Cardiac muscle cell (in vitro differentiated cells and primary cell): Measurements from ENCODE around the gene CCNYL1. TPM values are rescaled to one million over a fixed set of nuclear protein-coding genes. Genes with fewer than 3 reads are reported as not detected.
"Not testable (repeated sequence)": the region's sequence is repeated elsewhere in the genome, so short reads cannot be mapped to it uniquely, and the experiment has no call there.

Source experiments
- DNase-seq, 2 donors: peaks; one replicate each; pipeline versions ENCODE4 v3.0.0 to v3.0.0-alpha.2; 2010 to 2017; ENCODE audit warnings: low read depth in 1 of 2, low spot score in 1 of 2
- H3K27ac ChIP-seq: fragments of 200-600 bp; sonication (generic); 2 replicates; pipeline ENCODE4 v1.5.1; 2016
- H3K27me3 ChIP-seq: fragments of 200-600 bp; sonication (generic); 2 replicates; pipeline ENCODE4 v1.6.0; 2016; ENCODE audit warnings: control low read depth
- H3K36me3 ChIP-seq: fragments of 200-600 bp; sonication (generic); 2 replicates; pipeline ENCODE4 v1.5.1; 2016; ENCODE audit warnings: control low read depth
- H3K4me1 ChIP-seq: fragments of 200-600 bp; sonication (generic); 2 replicates; pipeline ENCODE4 v1.8.1; 2017; ENCODE audit warnings: low read depth, mild to moderate bottlenecking, mixed run types
- H3K4me3 ChIP-seq: fragments of 200-600 bp; sonication (generic); 2 replicates; pipeline ENCODE4 v1.5.1; 2016; ENCODE audit warnings: mild to moderate bottlenecking
- H3K9me3 ChIP-seq: fragments of 200-600 bp; sonication (generic); 2 replicates; pipeline ENCODE4 v1.5.1; 2017; ENCODE audit warnings: low read depth, mild to moderate bottlenecking, control low read depth
- CTCF ChIP-seq: IDR thresholded peaks from 2 replicates; pipeline ENCODE4 v1.5.1; 2012; ENCODE audit warnings: low read depth, mild to moderate bottlenecking, low read length
- polyA plus RNA-seq: library from polyadenylated mRNA; unstranded; fragments of >200 nt; fragmentation: Nextera tagmentation; extraction: Ambion mirVana; gene quantifications from 2 replicates; pipeline ENCODE4 v1.2.1, GENCODE V29; 2016
- total RNA-seq: library from RNA; depleted of rRNA; stranded (reverse); fragments of >200 nt; gene quantifications from 2 replicates; pipeline ENCODE4 v1.2.3, GENCODE V29; 2016

The CCNYL1 gene
- total and polyA plus RNA-seq, 2 experiments from 2014 or later, result 6.8 to 7.4 TPM

DNA sequence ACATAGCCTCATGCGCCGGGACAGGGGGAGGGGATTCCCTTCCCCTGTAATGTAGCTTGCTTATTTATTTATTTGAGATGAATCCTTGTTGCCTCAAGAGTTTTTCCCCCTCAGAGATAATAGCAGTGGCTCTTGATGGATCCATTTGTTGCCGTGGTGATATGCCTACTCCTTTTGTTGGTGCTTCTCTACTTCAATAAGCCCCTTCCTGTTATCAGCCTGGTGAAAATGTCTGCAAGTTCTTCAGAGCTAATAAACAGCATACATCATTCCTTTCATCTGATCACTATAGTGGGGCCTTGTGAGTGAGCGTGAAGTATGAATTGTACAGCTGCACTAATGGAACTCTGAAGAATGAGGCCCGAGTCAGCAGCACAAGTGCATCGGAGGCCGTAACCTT lies 38.9 kb downstream of the CCNYL1 start:
- no peak for DNase-seq
- no peak for TF ChIP-seq CTCF
- no peaks in the 10 kb centered on the region for H3K9me3 ChIP-seq
- no peaks in the 10 kb centered on the region for H3K27me3 ChIP-seq
- no peak overlapping the region for H3K27ac ChIP-seq
- no peaks in the 10 kb centered on the region for H3K36me3 ChIP-seq
- no peaks in the 10 kb centered on the region for H3K4me1 ChIP-seq
- H3K4me3 ChIP-seq, result no peak overlapping the region

- no peak overlapping the region for H3K4me3 ChIP-seq
- H3K27ac ChIP-seq, result no peak overlapping the region
- no peaks in the 10 kb centered on the region for H3K9me3 ChIP-seq
- no peak for TF ChIP-seq CTCF
- no peaks in the 10 kb centered on the region for H3K27me3 ChIP-seq
- H3K4me1 ChIP-seq, result no peaks in the 10 kb centered on the region
- no peaks in the 10 kb centered on the region for H3K36me3 ChIP-seq
- DNase-seq, result no peak
Measured at GRCh38 chr2:207750876-207751275, 39.4 kb downstream of the CCNYL1 start.

- not testable (repeated sequence) for H3K36me3 ChIP-seq, H3K9me3 ChIP-seq, H3K27ac ChIP-seq, H3K27me3 ChIP-seq, H3K4me1 ChIP-seq, H3K4me3 ChIP-seq, DNase-seq
Measured at GRCh38 chr2:207753688-207754087, 42.2 kb downstream of the CCNYL1 start.

DNA sequence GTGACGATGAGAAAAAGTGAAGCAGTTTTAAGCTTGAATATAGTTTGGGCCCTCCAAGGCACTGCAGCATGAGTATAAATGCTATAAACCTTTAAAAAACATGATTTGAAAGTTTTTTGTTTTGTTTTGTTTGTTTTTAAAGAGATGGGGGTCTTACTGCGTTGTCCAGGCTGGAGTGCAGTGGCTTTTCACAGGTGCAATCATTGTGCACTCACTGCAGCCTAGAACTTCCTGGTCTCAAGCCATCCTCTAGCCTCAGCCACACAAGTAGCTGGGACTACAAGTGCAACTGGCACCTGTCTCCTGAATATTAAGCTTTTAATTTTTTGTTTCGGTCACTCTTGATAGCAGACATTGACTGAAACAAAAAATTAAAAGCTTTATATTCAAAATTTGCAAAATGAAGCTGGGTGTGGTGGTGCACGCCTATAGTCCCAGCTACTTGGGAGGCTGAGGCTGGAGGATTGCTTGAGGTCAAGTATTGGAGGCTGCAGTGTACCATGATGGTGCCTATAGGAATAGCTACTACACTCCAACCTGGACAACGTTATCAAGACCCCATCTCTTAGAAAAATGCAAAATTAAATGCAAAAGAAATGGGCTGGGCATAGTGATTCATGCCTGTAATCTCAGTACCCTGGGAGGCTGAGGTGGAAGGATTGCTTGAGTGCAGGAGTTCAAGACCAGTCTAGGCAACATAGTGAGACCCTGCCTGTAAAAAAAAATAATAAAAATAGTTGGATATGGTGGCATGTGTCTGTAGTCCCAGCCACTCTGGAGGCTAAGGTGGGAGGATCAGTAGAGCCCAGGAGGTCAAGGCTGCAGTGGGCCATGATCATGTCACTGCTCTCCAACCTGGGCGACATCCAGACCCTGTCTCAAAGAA lies 43.3 kb downstream of the CCNYL1 start:
- DNase-seq, result no peak
- no peak for TF ChIP-seq CTCF
- Histone ChIP-seq H3K27me3 (no peaks in the 10 kb centered on the region), H3K4me1 (no peaks in the 10 kb centered on the region), H3K27ac (no peak overlapping the region), H3K9me3 (no peaks in the 10 kb centered on the region), H3K4me3 (no peak overlapping the region), H3K36me3 (no peaks in the 10 kb centered on the region)

DNA sequence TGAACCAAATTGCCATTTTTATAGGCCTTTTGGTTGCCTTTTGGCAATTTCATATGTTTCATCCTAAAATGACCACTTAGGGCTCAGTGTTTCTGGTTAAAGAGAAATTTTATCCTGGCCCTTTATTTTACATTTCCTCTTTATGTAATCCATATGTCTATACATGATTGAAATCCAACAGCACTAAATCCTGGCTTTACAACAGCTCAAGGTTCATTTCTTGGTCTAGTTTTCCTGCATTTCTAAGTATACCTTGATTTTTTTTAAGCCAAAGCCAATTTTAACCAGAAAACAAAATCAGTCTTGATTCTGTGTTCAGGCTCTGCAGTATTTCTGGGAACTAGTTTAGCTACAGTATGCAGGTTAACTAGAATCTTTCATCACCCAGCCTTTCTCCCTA lies 46.6 kb downstream of the CCNYL1 start:
- no peaks in the 10 kb centered on the region for H3K9me3 ChIP-seq
- no peaks in the 10 kb centered on the region for H3K27me3 ChIP-seq
- H3K27ac ChIP-seq, result no peak overlapping the region
- H3K4me1 ChIP-seq, result no peaks in the 10 kb centered on the region
- no peak for TF ChIP-seq CTCF
- DNase-seq, result no peak
- no peak overlapping the region for H3K4me3 ChIP-seq
- H3K36me3 ChIP-seq, result no peaks in the 10 kb centered on the region

DNA sequence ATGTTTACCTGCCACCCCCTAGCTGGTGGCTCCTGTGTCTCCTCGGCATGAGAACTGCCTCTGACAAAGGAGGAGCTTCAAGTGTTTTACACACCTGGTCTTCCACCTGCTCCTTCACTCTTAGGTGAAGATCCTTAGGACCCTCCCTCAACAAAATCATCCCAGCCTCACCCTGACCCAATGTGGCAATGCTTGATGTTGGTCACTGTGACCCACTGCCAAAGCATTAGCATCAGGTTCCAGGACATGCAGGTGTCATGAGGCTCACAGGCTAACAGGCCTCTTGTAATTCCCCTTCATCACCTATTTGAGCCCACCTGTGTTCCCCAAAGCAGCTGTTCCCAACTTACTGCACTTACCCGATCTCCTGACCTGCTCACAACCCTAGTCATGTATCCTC lies 48.5 kb downstream of the CCNYL1 start:
- DNase-seq, result no peak
- H3K9me3 ChIP-seq, result no peaks in the 10 kb centered on the region
- no peak overlapping the region for H3K27ac ChIP-seq
- H3K4me1 ChIP-seq, result peaks cover 13% of the 10 kb centered on the region
- no peak for TF ChIP-seq CTCF
- H3K36me3 ChIP-seq, result no peaks in the 10 kb centered on the region
- no peak overlapping the region for H3K4me3 ChIP-seq
- no peaks in the 10 kb centered on the region for H3K27me3 ChIP-seq
